ENCODE measurements around the gene WNT9B. TPM values are rescaled to one million over a fixed set of nuclear protein-coding genes. Genes with fewer than 3 reads are reported as not detected.

The WNT9B gene
- polyA plus RNA-seq, 1 donor from 2014 or later = not detected

GRCh38 chr17:46863383-46864121 is 12.2 kb downstream of the WNT9B start:
- H3K27me3 ChIP-seq (ENCODE audit: insufficient read depth, low read depth, low read length) = no peaks in the 10 kb centered on the region
- TF ChIP-seq EP300 (conservative IDR thresholded peaks at IDR 0.05; ENCODE audit: poor library complexity, severe bottlenecking) (no peak), SMC3 (conservative IDR thresholded peaks at IDR 0.05; ENCODE audit: poor library complexity) (no peak), EZH2 (IDR thresholded peaks at IDR 0.05; ENCODE audit: borderline replicate concordance, insufficient read depth, low read length, poor library complexity, severe bottlenecking) (no peak), RAD21 (conservative IDR thresholded peaks at IDR 0.05) (no peak), MXI1 (conservative IDR thresholded peaks at IDR 0.05; ENCODE audit: poor library complexity, severe bottlenecking) (no peak), POLR2AphosphoS5 (IDR thresholded peaks at IDR 0.05) (no peak), TAF1 (IDR thresholded peaks at IDR 0.05; ENCODE audit: low read depth) (no peak), REST (IDR thresholded peaks at IDR 0.05; ENCODE audit: borderline replicate concordance) (no peak)
- TF ChIP-seq, protein P1, sequence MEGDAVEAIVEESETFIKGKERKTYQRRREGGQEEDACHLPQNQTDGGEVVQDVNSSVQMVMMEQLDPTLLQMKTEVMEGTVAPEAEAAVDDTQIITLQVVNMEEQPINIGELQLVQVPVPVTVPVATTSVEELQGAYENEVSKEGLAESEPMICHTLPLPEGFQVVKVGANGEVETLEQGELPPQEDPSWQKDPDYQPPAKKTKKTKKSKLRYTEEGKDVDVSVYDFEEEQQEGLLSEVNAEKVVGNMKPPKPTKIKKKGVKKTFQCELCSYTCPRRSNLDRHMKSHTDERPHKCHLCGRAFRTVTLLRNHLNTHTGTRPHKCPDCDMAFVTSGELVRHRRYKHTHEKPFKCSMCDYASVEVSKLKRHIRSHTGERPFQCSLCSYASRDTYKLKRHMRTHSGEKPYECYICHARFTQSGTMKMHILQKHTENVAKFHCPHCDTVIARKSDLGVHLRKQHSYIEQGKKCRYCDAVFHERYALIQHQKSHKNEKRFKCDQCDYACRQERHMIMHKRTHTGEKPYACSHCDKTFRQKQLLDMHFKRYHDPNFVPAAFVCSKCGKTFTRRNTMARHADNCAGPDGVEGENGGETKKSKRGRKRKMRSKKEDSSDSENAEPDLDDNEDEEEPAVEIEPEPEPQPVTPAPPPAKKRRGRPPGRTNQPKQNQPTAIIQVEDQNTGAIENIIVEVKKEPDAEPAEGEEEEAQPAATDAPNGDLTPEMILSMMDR (IDR thresholded peaks at IDR 0.05; ENCODE audit: poor library complexity, severe bottlenecking) = no peak
- no peaks in the 10 kb centered on the region for H3F3A ChIP-seq (ENCODE audit: insufficient read depth, low read length, poor library complexity, severe bottlenecking)
- no peaks in the 10 kb centered on the region for H3K36me3 ChIP-seq (ENCODE audit: insufficient read depth, low read length)
- no peaks in the 10 kb centered on the region for H4K20me1 ChIP-seq (ENCODE audit: insufficient read depth)
- no peak overlapping the region for H2AFZ ChIP-seq (ENCODE audit: low read depth, low read length)
- H3K9ac ChIP-seq (ENCODE audit: low read length) = no peak overlapping the region
- H3K4me2 ChIP-seq (ENCODE audit: low read length) = no peak overlapping the region
- H3K9me3 ChIP-seq (ENCODE audit: low read length) = no peaks in the 10 kb centered on the region
- no peaks in the 10 kb centered on the region for H3K79me2 ChIP-seq (replicated peaks; ENCODE audit: insufficient read depth, low read length)
- no peak overlapping the region for H3K4me3 ChIP-seq (ENCODE audit: low read length)
- H3K9me2 ChIP-seq (ENCODE audit: insufficient read depth, low read length) = no peaks in the 10 kb centered on the region
- H3K27ac ChIP-seq (ENCODE audit: low read length) = no peak overlapping the region

DNA sequence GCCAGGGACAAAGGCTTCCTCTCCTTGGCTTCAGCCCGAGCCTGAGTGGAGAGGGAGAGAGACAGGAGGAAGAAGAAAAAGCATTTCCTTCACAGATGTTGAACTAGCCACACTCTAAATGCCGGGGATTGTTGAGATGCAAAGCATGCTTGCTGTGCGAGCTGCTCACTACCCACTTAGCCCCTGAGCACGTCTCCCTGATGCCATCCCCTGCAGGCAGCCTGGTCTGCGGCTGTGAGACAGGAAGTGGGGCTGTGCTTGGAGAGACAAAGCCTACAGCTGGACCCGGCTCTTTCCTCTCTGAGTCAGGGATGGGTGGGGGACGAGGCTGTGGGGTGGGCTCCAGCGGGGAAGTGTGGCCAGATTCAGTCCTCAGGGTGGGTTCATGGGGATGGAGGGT is 13.7 kb downstream of the WNT9B start:
- no peak overlapping the region for H3K27ac ChIP-seq (ENCODE audit: low read length)
- H3K9ac ChIP-seq (ENCODE audit: low read length) = no peak overlapping the region
- H3K4me2 ChIP-seq (ENCODE audit: low read length) = no peak overlapping the region
- no peaks in the 10 kb centered on the region for H4K20me1 ChIP-seq (ENCODE audit: insufficient read depth)
- TF ChIP-seq MXI1 (conservative IDR thresholded peaks at IDR 0.05; ENCODE audit: poor library complexity, severe bottlenecking) (no peak), EP300 (conservative IDR thresholded peaks at IDR 0.05; ENCODE audit: poor library complexity, severe bottlenecking) (no peak), RAD21 (conservative IDR thresholded peaks at IDR 0.05) (no peak), POLR2AphosphoS5 (IDR thresholded peaks at IDR 0.05) (no peak), SMC3 (conservative IDR thresholded peaks at IDR 0.05; ENCODE audit: poor library complexity) (no peak), EZH2 (IDR thresholded peaks at IDR 0.05; ENCODE audit: borderline replicate concordance, insufficient read depth, low read length, poor library complexity, severe bottlenecking) (no peak), REST (IDR thresholded peaks at IDR 0.05; ENCODE audit: borderline replicate concordance) (no peak), TAF1 (IDR thresholded peaks at IDR 0.05; ENCODE audit: low read depth) (no peak)
- TF ChIP-seq, protein P1 (IDR thresholded peaks at IDR 0.05; ENCODE audit: poor library complexity, severe bottlenecking) = no peak
- H3K36me3 ChIP-seq (ENCODE audit: insufficient read depth, low read length) = no peaks in the 10 kb centered on the region
- H3K9me2 ChIP-seq (ENCODE audit: insufficient read depth, low read length) = no peaks in the 10 kb centered on the region
- no peak overlapping the region for H2AFZ ChIP-seq (ENCODE audit: low read depth, low read length)
- H3K27me3 ChIP-seq (ENCODE audit: insufficient read depth, low read depth, low read length) = no peaks in the 10 kb centered on the region
- no peaks in the 10 kb centered on the region for H3K9me3 ChIP-seq (ENCODE audit: low read length)
- no peak overlapping the region for H3K4me3 ChIP-seq (ENCODE audit: low read length)
- H3K79me2 ChIP-seq (replicated peaks; ENCODE audit: insufficient read depth, low read length) = no peaks in the 10 kb centered on the region
- H3F3A ChIP-seq (ENCODE audit: insufficient read depth, low read length, poor library complexity, severe bottlenecking) = no peaks in the 10 kb centered on the region
